Esophagus muscularis mucosa (tissue), 3 donors: Measurements from ENCODE around the gene OPN4.

Source experiments
- POLR2A ChIP-seq: fragments of 450-650 bp; IDR thresholded peaks from one replicate; pipeline ENCODE4 v1.6.1; 2017; ENCODE audit warnings: antibody characterized with exemption, moderate library complexity, mild to moderate bottlenecking, low read depth
- TF ChIP-seq, protein P1 (sequence below), 3 experiments: fragments of 200-600 bp in 2 of 3; fragments of 450-650 bp in 1 of 3; sonication (generic) in 2 of 3; IDR thresholded peaks; one replicate each; pipeline ENCODE4 v1.5.1; 2017 to 2019; ENCODE audit warnings: antibody characterized with exemption in 3 of 3, mild to moderate bottlenecking in 2 of 3, moderate library complexity in 1 of 3

DNA sequence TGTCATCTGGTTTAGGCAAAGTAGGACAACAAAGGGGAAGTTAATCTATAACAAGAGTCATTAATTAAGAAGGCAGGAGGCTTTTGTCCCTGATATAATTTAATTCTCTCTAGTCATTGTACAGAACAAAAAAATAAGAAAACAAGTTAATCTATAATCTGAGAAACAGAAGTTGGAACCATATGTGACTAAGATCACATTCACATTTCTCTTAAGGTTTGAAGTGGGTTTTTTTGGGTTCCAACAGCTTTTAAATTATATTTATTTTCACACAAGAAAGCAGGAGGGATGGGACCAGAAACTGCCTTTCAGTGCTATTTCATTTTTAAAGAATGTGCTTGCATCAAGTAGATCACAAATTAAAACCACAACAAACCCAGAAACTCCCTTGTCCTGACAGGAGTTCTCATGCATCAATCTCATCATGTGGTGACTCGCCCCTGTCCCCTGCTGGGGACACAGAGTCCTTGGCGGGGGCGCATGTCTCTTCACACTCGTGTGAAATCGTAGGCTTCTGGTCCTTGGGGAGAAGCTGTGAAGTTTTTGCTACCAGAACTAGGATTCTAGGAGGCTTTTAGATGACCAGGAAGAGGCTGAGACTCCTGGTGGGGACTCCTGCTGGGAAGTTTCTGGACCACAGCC is 10.1 kb upstream of the OPN4 start:
- TF ChIP-seq, protein P1, sequence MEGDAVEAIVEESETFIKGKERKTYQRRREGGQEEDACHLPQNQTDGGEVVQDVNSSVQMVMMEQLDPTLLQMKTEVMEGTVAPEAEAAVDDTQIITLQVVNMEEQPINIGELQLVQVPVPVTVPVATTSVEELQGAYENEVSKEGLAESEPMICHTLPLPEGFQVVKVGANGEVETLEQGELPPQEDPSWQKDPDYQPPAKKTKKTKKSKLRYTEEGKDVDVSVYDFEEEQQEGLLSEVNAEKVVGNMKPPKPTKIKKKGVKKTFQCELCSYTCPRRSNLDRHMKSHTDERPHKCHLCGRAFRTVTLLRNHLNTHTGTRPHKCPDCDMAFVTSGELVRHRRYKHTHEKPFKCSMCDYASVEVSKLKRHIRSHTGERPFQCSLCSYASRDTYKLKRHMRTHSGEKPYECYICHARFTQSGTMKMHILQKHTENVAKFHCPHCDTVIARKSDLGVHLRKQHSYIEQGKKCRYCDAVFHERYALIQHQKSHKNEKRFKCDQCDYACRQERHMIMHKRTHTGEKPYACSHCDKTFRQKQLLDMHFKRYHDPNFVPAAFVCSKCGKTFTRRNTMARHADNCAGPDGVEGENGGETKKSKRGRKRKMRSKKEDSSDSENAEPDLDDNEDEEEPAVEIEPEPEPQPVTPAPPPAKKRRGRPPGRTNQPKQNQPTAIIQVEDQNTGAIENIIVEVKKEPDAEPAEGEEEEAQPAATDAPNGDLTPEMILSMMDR (IDR thresholded peaks at IDR 0.05) = no peak
- TF ChIP-seq POLR2A = no peak
